ENCODE results near the gene GSC.

The GSC gene

DNA sequence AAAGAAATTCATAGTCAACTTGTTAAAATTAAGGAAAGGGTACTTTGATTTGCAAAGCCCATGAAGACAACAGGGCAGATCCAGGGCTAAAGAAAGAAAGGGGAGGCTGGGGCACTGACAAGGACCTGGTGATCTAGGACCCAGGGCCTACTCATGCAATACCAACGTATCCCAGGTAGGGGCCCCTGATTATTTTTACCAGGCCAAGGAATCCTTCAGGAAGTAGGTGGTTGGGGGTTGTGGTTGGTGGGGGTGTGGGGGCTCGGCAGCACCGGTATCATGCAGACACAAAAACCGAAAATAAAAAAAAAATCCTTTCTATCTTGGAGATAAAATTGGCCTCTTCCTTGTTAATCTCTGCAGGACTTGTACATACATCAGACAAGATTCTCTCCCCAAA, 47.5 kb downstream of the GSC start:
- Histone ChIP-seq H3K9me3 (ENCODE audit: control insufficient read depth, low read length) (no peaks in the 10 kb centered on the region), H3K27me3 (replicated peaks; ENCODE audit: control insufficient read depth, insufficient read depth, low read length, poor library complexity, severe bottlenecking) (no peaks in the 10 kb centered on the region), H3K27ac (ENCODE audit: insufficient read depth, low read length, poor library complexity, severe bottlenecking) (no peak overlapping the region), H3K4me3 (ENCODE audit: insufficient read depth, low read depth, low read length, poor library complexity, severe bottlenecking) (no peak overlapping the region), H3K36me3 (ENCODE audit: control insufficient read depth, insufficient read depth, low read length) (no peaks in the 10 kb centered on the region), H3K4me1 (ENCODE audit: control insufficient read depth, insufficient read depth, low read length, poor library complexity, severe bottlenecking) (no peaks in the 10 kb centered on the region)
- no peak for DNase-seq

Data from effector memory CD4-positive, alpha-beta T cell (primary cell).